ENCODE data around the gene SLC7A5.
"Not testable (repeated sequence)": the region's sequence is repeated elsewhere in the genome, so short reads cannot be mapped to it uniquely, and the experiment has no call there.

The SLC7A5 gene

GRCh38 chr16:87869061-87869878, at the start of gene SLC7A5:
Gene SLC7A5, minus strand, starts transcription at chr16:87869507. Its CDS starts 85 bp downstream, at chr16:87869422.
- peak; percentile 95 for DNase-seq

- no peak for DNase-seq
Measured at GRCh38 chr16:87918338-87918737, 49.0 kb upstream of the SLC7A5 start.

GRCh38 chr16:87917503-87917902, 48.2 kb upstream of the SLC7A5 start:
- no peak for DNase-seq

- no peak for DNase-seq
Measured at GRCh38 chr16:87914812-87915211, 45.5 kb upstream of the SLC7A5 start.

- DNase-seq, result not testable (repeated sequence)
Measured at GRCh38 chr16:87914021-87914725, 44.9 kb upstream of the SLC7A5 start.

GRCh38 chr16:87912691-87913090, 43.4 kb upstream of the SLC7A5 start:
- DNase-seq, result not testable (repeated sequence)

GRCh38 chr16:87911106-87911763, 41.9 kb upstream of the SLC7A5 start:
- DNase-seq, result not testable (repeated sequence)

GRCh38 chr16:87909203-87909935, 40.1 kb upstream of the SLC7A5 start:
- peak; percentile 90 for DNase-seq

- not testable (repeated sequence) for DNase-seq
Measured at GRCh38 chr16:87908101-87908500, 38.8 kb upstream of the SLC7A5 start.

- not testable (repeated sequence) for DNase-seq
Measured at GRCh38 chr16:87905521-87905920, 36.2 kb upstream of the SLC7A5 start.

- not testable (repeated sequence) for DNase-seq
Measured at GRCh38 chr16:87904963-87905362, 35.7 kb upstream of the SLC7A5 start.

GRCh38 chr16:87900489-87900888, 31.2 kb upstream of the SLC7A5 start:
- DNase-seq, result not testable (repeated sequence)

GRCh38 chr16:87897521-87898505, 28.5 kb upstream of the SLC7A5 start:
- DNase-seq, result no peak

- DNase-seq, result not testable (repeated sequence)
Measured at GRCh38 chr16:87896924-87897520, 27.7 kb upstream of the SLC7A5 start.

- not testable (repeated sequence) for DNase-seq
Measured at GRCh38 chr16:87896176-87896890, 27.0 kb upstream of the SLC7A5 start.

GRCh38 chr16:87895641-87896141, 26.4 kb upstream of the SLC7A5 start:
- no peak for DNase-seq

- not testable (repeated sequence) for DNase-seq
Measured at GRCh38 chr16:87894005-87894404, 24.7 kb upstream of the SLC7A5 start.

- no peak for DNase-seq
Measured at GRCh38 chr16:87891764-87892163, 22.5 kb upstream of the SLC7A5 start.

GRCh38 chr16:87889762-87890161, 20.5 kb upstream of the SLC7A5 start:
- not testable (repeated sequence) for DNase-seq

GRCh38 chr16:87888346-87888745, 19.0 kb upstream of the SLC7A5 start:
- DNase-seq, result not testable (repeated sequence)
